ENCODE data around the gene ZNHIT1.

ZNHIT1 gene

DNA sequence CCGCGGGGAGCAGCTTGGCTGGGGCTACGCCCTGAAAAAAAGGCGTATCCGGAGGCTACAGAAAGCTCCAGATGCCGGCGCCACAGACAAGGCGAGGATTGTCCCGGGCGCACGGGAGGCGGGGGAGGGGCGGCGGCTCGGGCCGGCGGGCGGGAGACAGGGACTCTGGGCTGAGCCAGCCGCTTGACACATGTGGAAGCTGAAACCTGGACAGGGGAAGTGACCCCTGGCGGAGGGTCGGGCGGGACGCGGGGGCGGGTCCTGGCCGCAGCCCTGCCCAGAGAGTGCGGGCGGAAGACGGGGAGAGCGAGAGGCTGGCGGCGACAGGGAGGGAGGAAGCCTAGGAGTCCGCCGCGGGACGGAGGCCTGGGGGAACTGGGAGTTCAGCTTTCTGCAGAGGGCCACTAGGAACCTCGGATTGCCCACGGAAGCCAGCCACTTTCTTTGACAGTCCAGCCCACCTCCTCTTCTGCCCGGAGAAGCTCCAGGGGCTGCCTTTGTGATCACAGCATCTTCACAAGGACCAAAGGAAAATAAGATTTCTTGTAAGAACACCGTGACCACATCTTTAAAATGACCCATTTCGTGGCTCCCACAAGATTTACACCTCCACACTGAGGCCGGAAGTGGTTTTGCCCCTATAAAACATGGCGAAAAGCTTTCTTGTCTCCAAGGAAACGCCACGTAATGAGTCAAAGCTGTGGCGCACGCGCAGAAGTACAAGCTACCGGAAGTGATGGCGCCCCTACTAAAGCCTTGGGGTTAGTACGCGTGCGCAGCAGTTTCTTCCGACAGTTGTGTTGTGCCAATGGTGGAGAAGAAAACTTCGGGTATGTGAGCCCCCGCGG is at the start of gene ZNHIT1, which contains the start of gene PLOD3:
Gene ZNHIT1 (plus strand): TSS at position 778 of the 848 bp plus-strand sequence. CDS start 31 bp downstream, at position 809.
Gene PLOD3 (minus strand): TSS at position 194 of the 848 bp plus-strand sequence. CDS start 307 bp downstream, outside the sequence.
- in situ Hi-C loops (cut with HindIII; ENCODE audit: low pct_unique_long_range_greater_than_20kb, low sequenced_read_pairs) = no loop called here
- DNase-seq (ENCODE audit: low read depth in 1 of 2, low spot score in 1 of 2) = peak; percentile 97
- TF ChIP-seq JUND (IDR thresholded peaks at IDR 0.05; ENCODE audit: low read depth) = no peak

GRCh38 chr7:101168412-101169049 is 49.4 kb upstream of the ZNHIT1 start:
- no peak for TF ChIP-seq JUND (IDR thresholded peaks at IDR 0.05; ENCODE audit: low read depth)
- in situ Hi-C loops (cut with HindIII; ENCODE audit: low pct_unique_long_range_greater_than_20kb, low sequenced_read_pairs) = no loop called here

GRCh38 chr7:101169110-101169837 is 48.7 kb upstream of the ZNHIT1 start:
- no peak for DNase-seq (ENCODE audit: low read depth in 1 of 2, low spot score in 1 of 2)
- TF ChIP-seq JUND (IDR thresholded peaks at IDR 0.05; ENCODE audit: low read depth) = no peak
- in situ Hi-C loops (cut with HindIII; ENCODE audit: low pct_unique_long_range_greater_than_20kb, low sequenced_read_pairs) = no loop called here

More at GRCh38 chr7:101168412-101169049, 49.4 kb upstream of the ZNHIT1 start:
- DNase-seq (ENCODE audit: low read depth in 1 of 2, low spot score in 1 of 2) = no peak

GRCh38 chr7:101169838-101170551 is 48.0 kb upstream of the ZNHIT1 start:
- TF ChIP-seq JUND (IDR thresholded peaks at IDR 0.05; ENCODE audit: low read depth) = no peak
- in situ Hi-C loops (cut with HindIII; ENCODE audit: low pct_unique_long_range_greater_than_20kb, low sequenced_read_pairs) = no loop called here
- DNase-seq (ENCODE audit: low read depth in 1 of 2, low spot score in 1 of 2) = peak; percentile 44 to 58

- DNase-seq (ENCODE audit: low read depth in 1 of 2, low spot score in 1 of 2) = no peak
- in situ Hi-C loops (cut with HindIII; ENCODE audit: low pct_unique_long_range_greater_than_20kb, low sequenced_read_pairs) = no loop called here
- TF ChIP-seq JUND (IDR thresholded peaks at IDR 0.05; ENCODE audit: low read depth) = no peak
These were observed 47.1 kb upstream of the ZNHIT1 start for GRCh38 chr7:101170617-101171441.

GRCh38 chr7:101171442-101171837 is 46.5 kb upstream of the ZNHIT1 start:
- peak in 1 of 2 experiments; percentile 39 for DNase-seq (ENCODE audit: low read depth in 1 of 2, low spot score in 1 of 2)
- no peak for TF ChIP-seq JUND (IDR thresholded peaks at IDR 0.05; ENCODE audit: low read depth)
- in situ Hi-C loops (cut with HindIII; ENCODE audit: low pct_unique_long_range_greater_than_20kb, low sequenced_read_pairs) = no loop called here

DNA sequence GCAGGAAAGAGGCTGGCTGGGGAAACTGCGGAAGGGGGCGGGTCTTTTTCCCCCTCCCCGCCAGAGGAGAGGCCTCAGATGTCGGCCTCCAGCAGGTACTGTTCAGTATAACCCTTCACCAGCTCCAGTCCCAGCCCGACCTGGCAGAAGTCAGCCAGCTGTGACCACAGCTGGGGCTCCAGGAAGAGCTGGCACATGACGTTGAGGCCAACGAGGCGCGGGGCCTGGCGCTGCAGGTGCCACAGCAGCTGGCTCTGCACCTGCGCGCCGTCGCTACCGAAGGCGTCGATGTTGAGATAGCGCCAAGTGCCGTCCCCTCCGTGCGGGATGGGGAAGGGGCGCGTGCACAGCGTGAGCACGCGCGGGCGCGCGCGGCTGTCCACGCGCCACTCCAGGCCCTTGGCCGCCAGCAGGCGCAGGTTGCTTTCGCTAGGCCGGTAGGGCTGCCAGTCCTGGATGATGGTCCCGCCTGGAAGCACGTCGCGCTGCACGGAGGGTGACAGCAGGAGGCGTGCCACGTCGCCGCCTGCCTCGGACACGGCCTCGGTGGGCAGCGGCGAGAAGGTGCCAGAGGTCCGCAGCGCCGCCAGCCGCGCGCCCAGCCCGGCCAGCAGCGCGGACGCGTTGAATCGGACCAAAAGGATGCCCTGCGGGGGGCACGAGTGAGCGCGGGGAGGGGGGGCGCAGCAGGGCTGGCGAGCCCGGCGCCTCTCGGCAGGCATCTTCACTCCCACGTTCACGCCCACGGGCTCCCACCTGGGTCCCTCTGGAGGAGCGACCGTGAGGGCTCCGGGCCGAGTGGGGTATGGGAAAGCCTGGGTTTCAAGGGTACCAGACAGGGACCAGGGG is 45.7 kb upstream of the ZNHIT1 start:
- in situ Hi-C loops (cut with HindIII; ENCODE audit: low pct_unique_long_range_greater_than_20kb, low sequenced_read_pairs) = no loop called here
- peak in 1 of 2 experiments; percentile 37 for DNase-seq (ENCODE audit: low read depth in 1 of 2, low spot score in 1 of 2)
- no peak for TF ChIP-seq JUND (IDR thresholded peaks at IDR 0.05; ENCODE audit: low read depth)

- DNase-seq (ENCODE audit: low read depth in 1 of 2, low spot score in 1 of 2) = peak in 1 of 2 experiments; percentile 43
- no peak for TF ChIP-seq JUND (IDR thresholded peaks at IDR 0.05; ENCODE audit: low read depth)
- in situ Hi-C loops (cut with HindIII; ENCODE audit: low pct_unique_long_range_greater_than_20kb, low sequenced_read_pairs) = no loop called here
These were observed 44.9 kb upstream of the ZNHIT1 start for GRCh38 chr7:101172854-101173751.

DNA sequence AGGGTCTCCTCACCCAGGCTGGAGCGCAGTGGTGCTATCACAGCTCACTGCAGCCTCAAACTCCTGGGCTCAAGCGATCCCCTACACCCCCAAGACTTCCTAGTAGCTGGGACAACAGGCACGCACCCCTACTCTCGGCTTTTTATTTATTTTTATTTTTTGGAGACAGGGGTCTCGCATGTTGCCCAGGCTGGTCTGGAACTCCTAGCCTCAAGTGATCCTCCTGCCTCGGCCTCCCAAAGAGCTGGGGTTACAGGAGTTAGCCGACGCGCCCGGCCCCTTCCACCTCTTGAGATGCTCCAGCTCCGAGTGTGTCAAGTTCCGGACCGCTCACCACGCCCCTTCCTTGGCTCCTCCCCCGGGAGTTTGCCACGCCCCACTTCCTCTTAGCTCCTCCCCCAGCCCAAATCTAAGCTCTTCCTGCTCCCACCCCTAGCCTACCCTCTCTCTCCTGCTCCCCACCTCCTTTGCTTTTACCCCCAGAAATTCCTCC is 44.2 kb upstream of the ZNHIT1 start:
- in situ Hi-C loops (cut with HindIII; ENCODE audit: low pct_unique_long_range_greater_than_20kb, low sequenced_read_pairs) = no loop called here
- peak; percentile 75 to 79 for DNase-seq (ENCODE audit: low read depth in 1 of 2, low spot score in 1 of 2)

More for the DNA sequence above, 44.2 kb upstream of the ZNHIT1 start:
- TF ChIP-seq JUND (IDR thresholded peaks at IDR 0.05; ENCODE audit: low read depth) = no peak
